Endothelial cell of umbilical vein (primary cell): ENCODE measurements around the gene TUT7.

ENCODE experiments used
- CTCF ChIP-seq, 2 donors: IDR thresholded peaks; 1 replicate in 1 of 2; 2 replicates in 1 of 2; pipeline ENCODE4 v1.5.1; 2011; ENCODE audit warnings: low read length in 2 of 2, mild to moderate bottlenecking in 2 of 2, moderate library complexity in 2 of 2, control low read depth in 1 of 2, inconsistent platforms in 1 of 2, low read depth in 1 of 2; ENCODE audit not compliant: insufficient read depth in 1 of 2; ENCODE audit errors: extremely low read depth in 1 of 2
- EZH2 ChIP-seq: IDR thresholded peaks from 2 replicates; pipeline ENCODE4 v1.6.1; 2012; ENCODE audit warnings: borderline replicate concordance, low read depth, mild to moderate bottlenecking, moderate library complexity, low read length, inconsistent platforms; ENCODE audit not compliant: severe bottlenecking
- GATA2 ChIP-seq: IDR thresholded peaks from 2 replicates; pipeline ENCODE4 v1.7.0; 2011; ENCODE audit warnings: low read depth, mild to moderate bottlenecking, moderate library complexity, mixed read lengths, low read length; ENCODE audit not compliant: insufficient read length, insufficient read depth
- JUN ChIP-seq: IDR thresholded peaks from 2 replicates; pipeline ENCODE4 v1.6.1; 2011; ENCODE audit warnings: borderline replicate concordance, low read depth; ENCODE audit not compliant: insufficient read length, insufficient read depth
- MAX ChIP-seq: IDR thresholded peaks from 2 replicates; pipeline ENCODE4 v1.6.1; 2011; ENCODE audit not compliant: insufficient read depth, insufficient read length
- MYC ChIP-seq: IDR thresholded peaks from one replicate; pipeline ENCODE4 v1.6.1; 2011; ENCODE audit warnings: mild to moderate bottlenecking, low read depth, low read length
- POLR2A ChIP-seq: IDR thresholded peaks from 2 replicates; pipeline ENCODE4 v1.6.1; 2012; ENCODE audit warnings: low read depth, mild to moderate bottlenecking, control low read depth, low read length
- POLR2AphosphoS5 ChIP-seq: IDR thresholded peaks from 2 replicates; pipeline ENCODE4 v1.6.1; 2012; ENCODE audit warnings: low read depth, mild to moderate bottlenecking, control low read depth, low read length, moderate library complexity; ENCODE audit not compliant: insufficient read depth

GRCh38 chr9:86274821-86275643 is 79.2 kb downstream of the TUT7 start:
- no peak for TF ChIP-seq CTCF (IDR thresholded peaks at IDR 0.05; ENCODE audit: extremely low read depth in 1 of 2, insufficient read depth in 1 of 2, low read depth in 1 of 2, low read length in 2 of 2)
- no peak for TF ChIP-seq POLR2A
- no peak for TF ChIP-seq MAX
- no peak for TF ChIP-seq EZH2
- no peak for TF ChIP-seq JUN
- no peak for TF ChIP-seq POLR2AphosphoS5
- TF ChIP-seq GATA2, result no peak
- TF ChIP-seq MYC, result no peak
